GM18526 (cell line): Measurements from ENCODE around the gene BRMS1L.

Experiments
- POLR2A ChIP-seq: IDR thresholded peaks from 3 replicates; pipeline ENCODE4 v1.6.1; 2011; ENCODE audit not compliant: insufficient read length; ENCODE audit errors: extremely low read depth

The BRMS1L gene

DNA sequence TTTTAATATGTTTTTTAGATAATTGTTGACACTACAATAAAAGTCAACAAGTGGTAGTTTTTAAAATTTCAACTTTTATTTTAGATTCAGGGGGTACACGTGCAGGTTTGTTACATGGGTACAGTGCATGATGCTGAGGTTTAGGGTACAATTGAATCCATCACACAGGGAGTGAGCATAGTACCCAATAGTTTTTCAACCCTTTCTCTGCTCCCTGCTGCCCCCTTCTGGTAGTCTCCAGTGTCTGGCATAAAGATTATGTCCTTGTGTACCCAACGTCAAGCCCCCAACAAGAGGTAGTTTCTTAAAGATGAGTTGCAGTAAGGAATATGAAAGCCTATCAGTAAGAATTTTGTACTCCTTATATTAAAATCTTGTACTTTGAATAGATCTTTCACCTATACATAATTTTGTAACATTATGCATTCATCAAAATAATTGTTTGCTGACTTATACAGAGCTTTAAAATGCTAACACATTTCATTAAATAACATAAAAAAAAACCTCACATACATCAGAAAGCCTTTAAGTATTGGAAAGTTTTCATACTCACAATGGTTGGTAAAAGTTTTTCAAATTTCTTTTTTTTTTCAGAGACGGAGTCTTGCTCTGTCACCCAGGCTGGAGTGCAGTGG, 11.7 kb upstream of the BRMS1L start:
- no peak for TF ChIP-seq POLR2A

DNA sequence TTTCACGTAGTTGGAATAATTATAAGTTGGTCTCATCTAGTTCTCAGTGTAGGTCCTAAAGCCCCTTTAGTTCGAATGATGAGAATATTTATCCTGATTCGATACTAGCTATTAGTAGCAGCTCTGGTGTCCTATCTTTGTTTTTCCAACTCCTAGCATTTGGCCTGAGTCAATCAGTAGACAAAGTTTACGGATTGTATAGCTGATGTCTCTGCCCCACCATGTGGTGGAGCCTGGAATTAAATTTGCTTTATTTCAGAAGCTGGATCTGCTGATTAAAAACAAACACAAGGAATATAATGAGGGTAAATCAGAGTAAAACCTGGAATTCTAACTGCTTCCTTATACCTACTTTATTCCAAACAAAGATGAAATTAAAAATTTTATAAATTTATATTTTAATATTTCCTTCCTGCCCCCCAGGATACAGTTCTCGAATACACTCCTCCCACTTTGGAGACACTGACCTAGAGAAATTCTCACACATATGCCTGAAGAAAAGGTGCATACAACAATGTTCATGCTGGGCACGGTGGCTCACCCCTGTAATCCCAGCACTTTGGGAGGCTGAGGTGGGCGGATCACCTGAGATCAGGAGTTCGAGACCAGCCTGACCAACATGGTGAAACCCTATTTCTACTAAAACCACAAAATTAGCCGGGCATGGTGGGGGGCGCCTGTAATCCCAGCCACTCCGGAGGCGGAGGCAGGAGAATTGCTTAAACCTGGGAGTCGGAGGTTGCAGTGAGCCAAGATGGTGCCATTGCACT, 7.6 kb upstream of the BRMS1L start:
- TF ChIP-seq POLR2A, result no peak

DNA sequence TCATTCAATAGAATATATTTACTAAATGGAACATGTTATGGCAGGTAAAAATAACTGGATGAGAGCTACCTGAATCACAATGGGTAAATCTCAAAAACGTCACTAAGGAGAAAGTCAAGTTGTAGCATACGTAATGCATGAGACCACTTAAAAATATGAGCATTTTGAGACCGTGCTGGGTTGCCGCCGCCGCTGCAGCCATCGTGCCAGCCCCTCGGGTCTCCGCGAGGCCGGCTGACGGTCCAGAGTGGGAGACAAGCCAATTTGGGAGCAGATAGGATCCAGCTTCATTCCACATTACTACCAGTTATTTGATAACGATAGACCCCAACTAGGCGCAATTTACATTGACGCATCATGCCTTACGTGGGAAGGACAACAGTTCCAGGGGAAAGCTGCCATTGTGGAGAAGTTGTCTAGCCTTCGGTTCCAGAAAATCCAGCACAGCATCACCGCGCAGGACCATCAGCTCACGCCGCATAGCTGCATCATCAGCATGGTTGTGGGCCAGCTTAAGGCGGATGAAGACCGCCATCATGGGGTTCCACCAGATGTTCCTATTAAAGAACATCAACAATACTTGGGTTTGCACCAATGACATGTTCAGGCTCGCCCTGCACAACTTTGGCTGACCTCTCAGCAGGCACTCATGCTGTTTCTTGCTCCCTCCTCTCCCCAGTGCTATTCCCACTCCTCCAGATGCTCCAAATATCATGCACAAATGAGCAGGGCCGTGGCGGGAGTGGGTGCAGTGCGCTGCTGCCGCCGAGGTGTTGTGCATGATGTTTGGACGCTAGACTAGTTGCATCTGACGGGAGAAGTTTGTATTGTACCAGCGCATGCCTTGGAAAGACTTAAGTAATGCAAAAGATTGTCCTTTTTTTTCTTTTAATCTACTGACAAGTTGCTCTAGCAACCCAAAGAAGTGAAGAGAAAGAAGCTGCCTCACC, 6.3 kb upstream of the BRMS1L start:
- no peak for TF ChIP-seq POLR2A

DNA sequence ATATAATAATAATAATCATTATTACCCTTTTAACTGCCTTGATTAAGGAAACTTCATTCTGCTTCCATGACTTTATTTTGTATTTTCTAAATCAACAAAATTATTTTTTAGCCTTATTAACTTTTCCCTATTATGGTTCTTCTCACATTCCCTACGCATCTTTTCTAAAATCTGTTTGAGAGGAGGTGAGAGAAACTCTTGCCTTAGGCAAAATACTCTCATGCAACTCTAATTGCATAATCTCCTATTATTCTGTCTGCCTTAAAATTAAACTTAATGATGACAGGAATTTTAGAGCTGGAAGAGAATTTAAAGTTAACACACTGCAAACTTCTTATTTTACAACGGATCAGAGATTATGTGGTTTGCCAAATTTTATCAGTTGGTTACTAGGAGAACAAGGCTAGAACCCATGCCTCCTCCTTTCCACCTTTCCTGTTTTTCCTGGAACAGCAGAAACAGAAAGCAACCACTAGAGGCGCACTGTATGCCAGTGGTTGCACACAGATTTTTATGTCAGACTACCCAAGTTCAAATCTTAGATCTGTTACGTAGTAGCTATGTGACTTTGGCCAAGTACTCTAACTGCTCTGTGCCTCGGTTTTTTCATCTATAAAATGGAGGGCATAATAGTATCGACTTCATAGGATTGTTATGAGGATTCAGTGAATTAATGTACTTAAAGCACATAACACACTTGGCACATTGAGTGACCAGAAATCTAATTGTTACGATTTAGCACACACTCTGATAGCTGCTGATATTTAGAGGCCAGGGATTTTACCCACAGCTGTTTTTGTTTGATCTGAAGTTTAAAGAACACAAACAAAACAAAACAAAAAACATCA, 4.3 kb upstream of the BRMS1L start:
- TF ChIP-seq POLR2A, result no peak

DNA sequence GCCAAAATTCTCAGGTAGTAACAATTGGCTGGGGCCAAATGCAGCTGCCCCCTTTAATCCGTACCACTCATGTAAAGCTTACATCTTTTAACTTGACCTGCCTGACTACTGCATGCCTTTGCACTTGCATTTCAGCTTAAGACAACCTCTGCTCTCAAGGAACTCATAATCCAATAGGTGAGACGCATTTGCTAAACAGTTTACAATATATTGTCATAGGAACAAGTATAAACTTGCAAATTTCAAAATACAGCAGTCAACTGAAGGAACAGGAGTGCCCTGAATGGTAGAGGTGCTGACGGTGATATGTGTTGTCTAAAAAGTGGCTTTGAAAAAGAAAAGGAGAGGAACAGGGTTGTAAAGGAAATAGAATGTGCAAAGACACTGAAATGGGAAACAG, 3.6 kb upstream of the BRMS1L start:
- no peak for TF ChIP-seq POLR2A

DNA sequence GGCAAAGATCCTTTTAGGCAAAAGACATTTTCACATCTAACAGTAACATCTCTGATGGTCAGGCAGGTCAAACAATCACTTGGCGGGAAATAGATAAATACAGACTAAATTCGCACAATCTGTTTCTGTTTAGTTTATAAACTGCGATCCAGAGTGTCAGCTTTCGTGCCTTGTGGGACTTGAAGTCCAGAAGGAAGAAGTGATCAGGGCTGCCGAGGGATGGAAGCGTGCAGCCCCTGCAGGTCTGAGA, 245 bp upstream of the BRMS1L start:
- TF ChIP-seq POLR2A, result no peak

DNA sequence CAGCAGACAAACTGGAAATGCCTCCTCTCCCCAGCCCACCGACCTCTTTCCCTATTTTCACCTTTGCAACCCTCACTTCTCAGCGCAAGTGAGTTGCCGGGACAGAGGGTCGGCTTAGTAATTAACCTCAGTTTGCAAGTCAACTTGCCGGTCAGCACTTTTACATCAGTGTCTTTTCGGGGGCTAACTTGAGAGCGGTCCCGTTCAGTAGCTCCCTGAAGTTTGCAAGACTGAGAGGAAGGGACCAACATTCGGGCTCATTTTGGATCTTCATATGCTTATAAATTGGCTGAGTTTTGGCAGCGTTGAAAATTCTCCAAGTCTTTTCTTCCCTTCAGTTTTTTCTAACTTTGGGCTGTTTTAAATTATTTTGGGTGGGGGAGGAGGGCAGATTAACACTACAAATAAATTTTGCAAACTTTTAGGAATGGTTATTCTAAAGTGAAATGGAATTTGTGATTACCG, 846 bp downstream of the BRMS1L start:
- TF ChIP-seq POLR2A, result no peak

DNA sequence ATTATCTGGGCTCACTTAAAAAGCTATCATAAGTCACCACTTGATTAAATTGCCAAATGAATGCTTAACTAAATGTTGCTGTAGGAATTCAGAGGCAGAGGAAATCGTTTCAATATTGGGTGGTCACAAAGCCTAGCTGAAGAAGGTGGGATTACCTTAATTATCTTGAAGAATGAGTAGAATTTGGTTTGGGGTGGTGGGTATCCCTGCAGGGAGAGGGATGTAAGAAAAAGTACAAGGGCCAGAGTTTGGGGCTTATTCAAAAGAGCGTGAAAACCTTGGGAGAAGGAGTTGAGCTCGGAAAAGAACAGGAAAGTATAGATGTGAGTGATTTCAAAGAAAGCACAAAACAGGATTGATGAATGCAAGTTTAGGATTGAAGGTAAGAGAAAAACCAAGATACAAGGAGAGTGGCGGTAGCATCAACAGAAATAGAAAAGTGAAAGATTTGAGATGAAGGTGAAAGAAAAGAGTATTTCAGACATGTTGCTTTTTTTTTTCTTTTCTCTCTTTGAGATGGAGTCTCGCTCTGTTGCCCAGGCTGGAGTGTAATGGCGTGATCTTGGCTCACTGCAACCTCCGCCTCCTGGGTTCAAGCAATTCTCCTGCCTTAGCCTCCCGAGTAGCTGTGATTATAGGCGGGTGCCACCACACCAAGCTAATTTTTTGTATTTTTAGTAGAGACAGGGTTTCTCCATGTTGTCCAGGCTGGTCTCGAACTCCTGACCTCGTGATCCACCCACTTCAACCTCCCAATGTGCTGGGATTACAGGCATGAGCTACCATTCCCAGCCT, 1.7 kb downstream of the BRMS1L start:
- no peak for TF ChIP-seq POLR2A

DNA sequence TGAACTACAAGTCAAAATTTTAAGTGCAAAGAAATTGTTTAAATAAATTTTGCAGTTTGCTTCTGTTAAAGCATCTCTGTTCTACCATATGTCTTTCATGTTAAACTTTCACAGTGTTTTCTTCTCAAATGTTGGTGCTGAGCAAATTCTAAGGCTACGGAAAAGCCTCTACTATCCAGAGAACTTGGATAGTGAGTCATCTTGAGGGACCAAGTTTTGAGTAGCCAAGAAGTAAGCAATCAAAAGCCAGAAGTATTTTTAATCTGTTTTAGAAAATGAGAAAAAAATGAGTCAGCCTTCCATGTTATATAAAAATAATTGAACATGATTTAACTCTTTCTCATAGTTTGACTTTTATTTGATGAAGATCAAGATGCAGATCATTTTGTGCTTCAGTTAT, 3.3 kb downstream of the BRMS1L start:
- no peak for TF ChIP-seq POLR2A

DNA sequence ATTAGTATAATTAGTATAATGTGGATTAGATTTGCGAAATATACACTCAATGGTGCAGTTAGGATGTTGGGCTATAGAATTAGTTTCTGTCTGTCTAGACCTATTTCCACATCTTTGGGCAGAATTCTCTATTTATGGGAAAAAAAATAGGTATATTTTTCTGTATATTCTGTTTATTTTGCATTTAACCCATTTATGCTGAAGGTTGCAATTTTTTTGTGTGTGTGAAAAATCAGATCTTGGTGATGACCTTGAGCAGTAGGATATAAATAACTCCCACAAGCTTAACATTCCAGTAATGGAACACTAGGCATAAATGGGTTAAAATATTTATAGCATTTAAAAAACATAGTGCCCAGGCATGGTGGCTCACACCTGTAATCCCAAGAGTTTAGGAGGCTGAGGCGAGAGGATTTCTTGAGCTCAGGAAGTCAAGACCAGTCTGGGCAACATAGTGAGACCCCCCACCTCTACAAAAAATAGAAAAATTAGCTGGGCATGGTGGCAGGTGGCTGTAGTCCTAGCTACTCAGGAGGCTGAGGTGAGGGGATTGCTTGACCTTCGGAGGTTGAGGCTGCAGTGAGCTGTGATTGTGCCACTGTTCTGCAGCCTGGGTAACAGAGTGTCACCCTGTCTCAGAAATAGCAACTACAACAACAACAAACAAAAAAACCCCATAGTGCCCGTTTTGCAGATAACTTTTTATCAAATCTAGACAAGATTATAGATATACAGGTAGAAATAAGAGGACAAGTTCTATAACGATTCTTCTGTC, 9.3 kb downstream of the BRMS1L start:
- TF ChIP-seq POLR2A, result no peak

DNA sequence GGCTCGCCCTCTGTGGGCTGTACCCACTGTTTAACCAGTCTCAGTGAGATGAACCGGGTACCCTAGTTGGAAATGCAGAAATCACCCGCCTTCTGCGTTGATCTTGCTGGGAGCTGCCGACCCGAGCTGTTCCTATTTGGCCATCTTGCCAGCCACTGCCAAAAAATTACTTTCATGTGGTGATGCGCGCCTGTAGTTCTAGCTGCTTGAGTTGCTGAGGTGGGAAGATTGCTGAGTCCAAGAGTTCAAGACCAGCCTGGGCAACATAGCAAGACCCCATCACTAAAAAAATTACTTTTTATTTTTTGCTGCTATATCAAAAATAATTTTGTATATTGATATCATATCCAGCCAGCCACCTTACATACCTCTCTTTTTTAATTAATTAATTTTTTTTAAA, 18.4 kb downstream of the BRMS1L start:
- TF ChIP-seq POLR2A, result no peak

DNA sequence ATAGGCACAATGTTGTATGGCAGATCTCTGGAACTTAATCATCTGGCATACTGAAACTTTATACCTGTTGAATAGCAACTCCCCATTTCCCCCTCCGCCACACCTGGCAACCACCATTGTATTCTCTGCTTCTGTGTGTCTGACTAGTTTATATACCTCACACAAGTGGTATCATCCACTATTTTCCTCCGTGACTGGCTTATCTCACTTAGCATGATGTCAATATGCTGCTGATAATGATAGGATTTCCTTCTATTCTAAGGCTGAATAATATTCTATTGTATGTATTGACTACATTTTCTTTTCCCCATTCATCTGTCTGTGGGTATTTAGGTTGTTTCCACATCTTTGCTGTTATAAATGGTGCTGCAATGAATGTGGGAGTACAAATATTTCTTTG, 21.5 kb downstream of the BRMS1L start:
- no peak for TF ChIP-seq POLR2A

DNA sequence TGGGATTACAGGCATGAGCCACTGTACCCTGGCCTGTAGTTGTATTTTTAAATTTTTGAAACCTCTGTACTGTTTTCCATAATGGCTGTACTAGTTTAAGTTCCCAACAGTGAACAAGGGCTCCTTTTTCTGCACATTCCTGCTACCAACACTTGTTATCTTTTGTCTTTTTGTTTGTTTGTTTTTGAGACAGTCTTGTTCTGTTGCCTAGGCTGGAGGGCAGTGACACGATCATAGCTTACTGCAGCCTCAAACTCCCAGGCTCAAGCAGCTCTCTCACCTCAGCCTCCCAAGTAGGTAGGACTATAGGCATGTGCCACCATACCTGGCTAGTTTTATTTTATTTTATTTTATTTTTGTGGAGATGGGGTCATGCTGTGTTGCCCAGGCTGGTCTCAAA, 23.0 kb downstream of the BRMS1L start:
- TF ChIP-seq POLR2A, result no peak

DNA sequence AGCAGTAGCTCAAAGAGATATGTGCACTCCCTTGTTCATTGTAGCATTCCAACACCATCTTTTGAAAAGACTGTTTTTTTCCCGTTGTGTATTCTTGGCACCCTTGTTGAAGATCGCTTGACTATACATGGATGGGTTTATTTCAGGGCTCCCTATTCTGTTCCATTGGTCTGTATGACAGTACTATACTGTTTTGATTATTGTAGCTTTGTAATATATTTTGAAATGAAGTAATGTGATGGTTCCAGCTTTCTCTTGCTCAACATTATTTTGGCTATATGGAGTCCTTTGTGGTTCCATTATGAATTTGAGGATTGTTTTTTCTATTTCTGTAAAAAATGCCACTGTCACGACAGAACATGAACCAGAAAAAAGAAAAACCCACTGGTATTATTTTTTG, 25.7 kb downstream of the BRMS1L start:
- no peak for TF ChIP-seq POLR2A

DNA sequence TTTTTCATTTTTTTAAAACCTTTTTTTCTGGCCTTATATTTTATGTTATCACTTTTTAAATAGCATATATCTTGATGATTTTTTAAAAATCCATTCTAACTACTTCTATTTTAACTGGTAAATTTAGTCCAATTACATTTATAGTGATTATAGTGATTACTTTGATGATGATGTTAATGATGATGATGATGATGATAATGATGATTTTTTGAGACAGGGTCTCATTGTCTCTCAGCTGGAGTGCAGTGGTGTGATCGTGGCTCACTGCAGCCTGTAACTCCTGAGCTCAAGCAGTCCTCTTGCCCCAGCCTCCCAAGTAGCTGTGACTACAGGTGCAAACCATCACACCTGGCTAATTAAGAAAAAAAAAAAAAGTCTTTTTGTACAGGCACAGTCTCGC, 27.1 kb downstream of the BRMS1L start:
- no peak for TF ChIP-seq POLR2A
